MG63 (cell line): ENCODE data around the gene RMND5A. TPM values are rescaled to one million over a fixed set of nuclear protein-coding genes. Genes with fewer than 3 reads are reported as not detected.

ENCODE experiments used
- DNase-seq: peaks from one replicate; pipeline ENCODE4 v3.0.0-alpha.2; 2020
- H3K27me3 ChIP-seq: fragments of 250-450 bp; sonication (Bioruptor Pico); 2 replicates; pipeline ENCODE4 v1.5.1; 2020; ENCODE audit warnings: mild to moderate bottlenecking, moderate library complexity
- H3K36me3 ChIP-seq: fragments of 250-450 bp; sonication (Bioruptor Pico); 2 replicates; pipeline ENCODE4 v1.5.1; 2020; ENCODE audit warnings: mild to moderate bottlenecking, moderate library complexity
- H3K4me3 ChIP-seq: fragments of 250-450 bp; sonication (Bioruptor Pico); 2 replicates; pipeline ENCODE4 v1.5.1; 2020; ENCODE audit warnings: mild to moderate bottlenecking, moderate library complexity
- H3K9me3 ChIP-seq: fragments of 250-450 bp; sonication (Bioruptor Pico); 2 replicates; pipeline ENCODE4 v1.5.1; 2020; ENCODE audit warnings: mild to moderate bottlenecking, moderate library complexity
- total RNA-seq: library from RNA; depleted of rRNA; stranded (reverse); fragments of >200 nt; shearing (Covaris generic); gene quantifications from 2 replicates; pipeline ENCODE4 v1.2.3, GENCODE V29; 2014; ENCODE audit warnings: low replicate concordance; rRNA removed

Gene RMND5A
- total RNA-seq, 1 experiment from 2014 or later = 27.3 TPM

DNA sequence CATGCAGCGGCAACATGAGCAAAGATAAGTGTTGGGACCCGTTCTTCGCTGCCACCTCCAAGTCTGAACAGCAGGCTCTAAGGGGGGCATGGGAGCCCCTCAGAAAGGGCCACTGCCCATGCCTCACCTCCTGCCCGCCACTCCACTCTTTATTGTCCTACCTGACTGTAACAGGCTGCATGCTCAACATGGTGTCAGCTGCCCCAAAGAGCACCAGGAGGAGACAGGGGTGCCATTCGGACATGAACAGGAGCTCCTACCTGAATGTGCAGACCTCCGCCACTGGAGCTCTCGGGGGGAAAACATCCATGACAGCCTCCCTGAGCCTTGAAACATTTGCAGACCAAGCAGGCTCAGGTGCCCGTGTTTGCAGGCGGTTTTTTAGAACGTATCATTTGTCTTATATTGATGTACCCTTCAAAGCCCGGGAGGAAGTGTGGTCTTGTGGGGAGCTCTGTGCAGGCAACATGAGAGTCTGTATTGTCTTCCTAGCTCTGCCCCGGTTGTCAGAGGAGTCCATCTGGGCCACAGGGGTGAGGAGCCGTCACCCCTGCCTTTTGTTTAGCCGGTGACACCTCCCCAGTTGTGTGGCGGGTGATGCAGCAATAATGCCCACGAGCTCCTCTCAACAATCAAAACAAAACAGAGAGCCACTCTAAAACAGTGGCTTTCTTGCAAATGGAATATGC is 105.7 kb downstream of the RMND5A start:
- no peaks in the 10 kb centered on the region for H3K27me3 ChIP-seq
- H3K9me3 ChIP-seq = no peaks in the 10 kb centered on the region
- H3K36me3 ChIP-seq = no peaks in the 10 kb centered on the region
- no peak overlapping the region for H3K4me3 ChIP-seq
- DNase-seq = no peak

DNA sequence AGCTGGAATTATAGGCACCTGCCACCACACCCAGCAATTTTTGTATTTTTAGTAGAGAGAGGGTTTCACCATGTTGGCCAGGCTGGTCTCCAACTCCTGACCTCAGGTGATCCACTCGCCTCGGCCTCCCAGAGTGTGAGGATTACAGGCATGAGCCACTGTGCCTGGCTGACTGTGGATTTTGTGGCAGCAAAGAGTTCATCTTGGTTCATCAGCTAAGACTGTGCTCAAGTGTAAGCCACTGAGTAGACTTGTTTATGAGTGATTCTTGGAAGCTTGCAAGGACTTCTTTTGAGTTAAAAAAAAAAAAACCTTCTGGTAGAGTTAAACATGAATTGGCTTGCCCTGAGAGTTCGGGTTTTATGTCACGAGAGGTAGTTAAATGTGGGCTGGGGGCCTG is 106.9 kb downstream of the RMND5A start:
- H3K27me3 ChIP-seq = no peaks in the 10 kb centered on the region
- no peaks in the 10 kb centered on the region for H3K9me3 ChIP-seq
- no peak for DNase-seq
- no peaks in the 10 kb centered on the region for H3K36me3 ChIP-seq
- H3K4me3 ChIP-seq = no peak overlapping the region

Other genes starting within 250 kb of the RMND5A start
- 52.5 and 69.4 TPM in 2 replicates for gene CHMP3, start 156.8 kb upstream of the RMND5A start, total RNA-seq
- 8.8 and 10.0 TPM in 2 replicates for gene RNF103, start 96.4 kb upstream of the RMND5A start, total RNA-seq
- gene CD8A, start 70.6 kb downstream of the RMND5A start, total RNA-seq = not detected in 2 replicates
- not detected in 2 replicates for gene CD8B, start 141.6 kb downstream of the RMND5A start, total RNA-seq
- gene RGPD1, start 221.8 kb downstream of the RMND5A start, total RNA-seq = 1.9 TPM in 1 of 2 replicates, not detected in the other